ENCODE measurements around the gene KRT2. TPM values are rescaled to one million over a fixed set of nuclear protein-coding genes. Genes with fewer than 3 reads are reported as not detected.

Gene KRT2
- total and polyA plus RNA-seq, 9 of the 15 experiments (the other 6 are each of a cell fraction or from before 2014, with no cell fraction given): 0.03 to 0.69 (median 0.07) TPM; not detected in 2

DNA sequence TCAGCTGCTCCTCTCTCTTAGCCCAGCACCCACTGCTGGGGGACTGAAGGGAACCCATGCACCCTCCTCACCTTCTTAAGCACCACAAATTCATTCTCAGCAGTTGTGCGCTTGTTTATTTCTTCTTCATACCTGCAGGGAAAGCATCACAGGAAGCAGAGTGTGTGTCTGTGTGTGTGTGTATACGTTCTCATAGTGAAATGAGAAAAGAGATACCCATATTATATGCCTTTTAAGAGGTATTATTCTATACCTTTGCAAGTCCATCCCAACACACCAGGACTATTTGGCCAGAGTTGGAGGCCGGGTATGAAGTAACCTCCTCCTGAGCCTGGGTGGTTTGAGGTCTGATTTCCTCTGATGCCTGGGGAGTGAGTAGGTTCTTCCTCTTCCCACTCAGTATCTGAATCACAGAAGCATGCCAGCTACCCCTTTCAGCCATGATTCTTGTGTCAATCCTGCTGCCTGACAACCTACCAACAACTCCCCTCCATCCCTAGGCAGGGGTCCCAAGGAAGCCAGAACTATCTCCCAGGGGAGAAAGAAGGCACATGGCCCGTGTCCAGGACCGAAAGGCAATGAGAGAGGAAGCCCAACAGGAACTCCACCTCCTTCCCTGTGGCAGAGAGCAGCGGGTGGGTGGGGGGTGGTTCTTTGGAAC, 36.7 kb downstream of the KRT2 start (continued):
- no peak for TF ChIP-seq CCNT2 (IDR thresholded peaks at IDR 0.05; ENCODE audit: borderline replicate concordance, extremely low read depth, insufficient read length, low read depth, low read length)
- TF ChIP-seq, protein P1, sequence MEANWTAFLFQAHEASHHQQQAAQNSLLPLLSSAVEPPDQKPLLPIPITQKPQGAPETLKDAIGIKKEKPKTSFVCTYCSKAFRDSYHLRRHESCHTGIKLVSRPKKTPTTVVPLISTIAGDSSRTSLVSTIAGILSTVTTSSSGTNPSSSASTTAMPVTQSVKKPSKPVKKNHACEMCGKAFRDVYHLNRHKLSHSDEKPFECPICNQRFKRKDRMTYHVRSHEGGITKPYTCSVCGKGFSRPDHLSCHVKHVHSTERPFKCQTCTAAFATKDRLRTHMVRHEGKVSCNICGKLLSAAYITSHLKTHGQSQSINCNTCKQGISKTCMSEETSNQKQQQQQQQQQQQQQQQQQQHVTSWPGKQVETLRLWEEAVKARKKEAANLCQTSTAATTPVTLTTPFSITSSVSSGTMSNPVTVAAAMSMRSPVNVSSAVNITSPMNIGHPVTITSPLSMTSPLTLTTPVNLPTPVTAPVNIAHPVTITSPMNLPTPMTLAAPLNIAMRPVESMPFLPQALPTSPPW (CRISPR knock-in tag; IDR thresholded peaks at IDR 0.05): no peak
- TF ChIP-seq KAT2B (IDR thresholded peaks at IDR 0.05; ENCODE audit: low read depth, low read length): no peak
- no peak for TF ChIP-seq XRCC3 (IDR thresholded peaks at IDR 0.05)
- TF ChIP-seq ZSCAN32 (CRISPR knock-in tag; IDR thresholded peaks at IDR 0.05): no peak

DNA sequence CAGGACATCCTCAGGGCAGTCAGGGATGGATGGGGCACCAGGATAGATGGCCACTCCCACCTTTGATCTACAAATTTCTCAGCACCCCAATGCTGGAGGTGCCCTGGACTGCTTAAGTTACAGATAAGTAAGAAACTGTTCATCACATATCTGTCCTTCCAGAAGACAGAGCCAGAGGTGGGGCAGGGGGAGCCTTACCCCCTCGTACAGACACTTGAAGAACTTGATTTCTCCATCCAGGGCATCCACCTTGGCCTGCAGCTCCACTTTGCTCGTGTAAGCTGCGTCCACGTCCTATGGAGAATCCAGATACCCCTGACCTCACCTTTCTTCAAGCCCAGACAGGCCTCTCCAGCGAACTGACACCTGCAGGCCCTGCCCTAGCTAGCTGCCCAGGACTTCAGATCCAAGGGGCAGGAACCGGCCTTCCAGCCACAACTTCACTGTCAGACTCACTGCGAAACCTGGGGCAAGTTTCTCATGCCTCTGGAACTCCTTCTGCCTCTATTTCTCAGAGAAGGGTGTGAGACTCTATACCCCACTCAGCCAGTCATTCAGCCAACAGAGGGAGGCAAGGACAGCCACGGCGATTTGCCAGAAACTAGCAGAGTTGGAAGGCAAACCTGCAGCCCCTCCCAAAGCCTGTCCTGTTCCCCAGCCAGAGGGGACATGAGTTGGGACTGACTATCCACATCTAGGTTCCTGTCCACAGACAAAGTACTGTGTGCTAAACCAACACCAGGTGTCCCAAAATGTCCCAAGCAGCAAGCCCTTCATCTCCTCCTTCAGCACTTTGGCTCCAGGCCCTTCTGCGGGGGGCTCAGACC, 37.4 kb downstream of the KRT2 start:
- H3K27me3 ChIP-seq (ENCODE audit: control insufficient read depth in 2 of 2, insufficient read depth in 2 of 2, low read length in 2 of 2): peaks cover 7 to 39% of the 10 kb centered on the region in 2 experiments; a peak in 4 of 5 replicates
- no peak for FAIRE-seq
- intact Hi-C loops (cut with micrococcal nuclease): no loop called here
- H3K4me3 ChIP-seq: no peak overlapping the region
- ChIA-PET CTCF (ENCODE audit: low intra/inter-chr PET ratio) (interaction anchor here (0.5 kb wide), 1 partner anchor 440 kb away, joined by 6 read pairs; no protein-coding TSS in a partner anchor), POLR2A (no interaction called here)
- H4K20me1 ChIP-seq (replicated peaks; ENCODE audit: control insufficient read depth, insufficient read depth, low read length): 0 out of 2 replicates have a peak, but pooled peaks cover 2% of the 10 kb centered on the region
- no peaks in the 10 kb centered on the region for H3K9me1 ChIP-seq (ENCODE audit: control insufficient read depth, insufficient read depth, low read length)
- no peaks in the 10 kb centered on the region for H3K36me3 ChIP-seq (ENCODE audit: control insufficient read depth, insufficient read depth, low read length)
- 0 out of 4 replicates have a peak overlapping the region, but pooled peaks of 1 of the 2 experiments have one; percentile 26 for H3K9ac ChIP-seq (ENCODE audit: insufficient read depth in 1 of 2, low read depth in 2 of 2, low read length in 2 of 2)
- no peak overlapping the region for H3K27ac ChIP-seq (ENCODE audit: extremely low read depth, low read depth, low read length)
- H3K4me2 ChIP-seq (ENCODE audit: insufficient read depth, low read length): no peak overlapping the region
- 14% methylated on average over 10 of the region's 10 CpGs for WGBS (ENCODE audit: insufficient coverage, low coverage, missing lambda C conversion rate)
- no peak overlapping the region for H2AFZ ChIP-seq (ENCODE audit: low read depth, low read length)
- BruUV-seq (replicated peaks): no TSS peak
- in situ Hi-C loops (cut with MboI): no loop called here
- no peaks in the 10 kb centered on the region for H3K79me2 ChIP-seq (ENCODE audit: control insufficient read depth, insufficient read depth, low read length)
- DNase-seq (ENCODE audit: extremely low read depth in 1 of 4, low spot score in 3 of 4): no peak
- ATAC-seq: no peak
- H3K4me1 ChIP-seq (replicated peaks in 1 of 2; ENCODE audit: control insufficient read depth in 2 of 2, insufficient read depth in 2 of 2, low read length in 2 of 2): peaks cover 0 to 4% of the 10 kb centered on the region in 2 experiments; a peak in 3 of 5 replicates
- H3K9me3 ChIP-seq (replicated peaks; ENCODE audit: control insufficient read depth, insufficient read depth, low read depth, low read length): no peaks in the 10 kb centered on the region
- TF ChIP-seq TRIM24 (IDR thresholded peaks at IDR 0.05) (no peak), SNRNP70 (optimal IDR thresholded peaks at IDR 0.05; ENCODE audit: low read depth, low read length) (no peak), ILK (tag; IDR thresholded peaks at IDR 0.05; ENCODE audit: borderline replicate concordance, low read depth) (no peak), ZNF324 (CRISPR knock-in tag; IDR thresholded peaks at IDR 0.05) (no peak), RBM39 (optimal IDR thresholded peaks at IDR 0.05; ENCODE audit: low read depth, low read length) (no peak), YY1 (IDR thresholded peaks at IDR 0.05; ENCODE audit: borderline replicate concordance in 1 of 3, control insufficient read depth in 1 of 3, extremely low read depth in 1 of 3, insufficient read depth in 3 of 3, insufficient read length in 1 of 3, insufficient replicate concordance in 2 of 3, low read depth in 1 of 3, low read length in 2 of 3) (no peak), KHSRP (IDR thresholded peaks at IDR 0.05) (no peak), MBD2 (IDR thresholded peaks at IDR 0.05; ENCODE audit: borderline replicate concordance, low read depth) (no peak)
- TF ChIP-seq, protein P2, sequence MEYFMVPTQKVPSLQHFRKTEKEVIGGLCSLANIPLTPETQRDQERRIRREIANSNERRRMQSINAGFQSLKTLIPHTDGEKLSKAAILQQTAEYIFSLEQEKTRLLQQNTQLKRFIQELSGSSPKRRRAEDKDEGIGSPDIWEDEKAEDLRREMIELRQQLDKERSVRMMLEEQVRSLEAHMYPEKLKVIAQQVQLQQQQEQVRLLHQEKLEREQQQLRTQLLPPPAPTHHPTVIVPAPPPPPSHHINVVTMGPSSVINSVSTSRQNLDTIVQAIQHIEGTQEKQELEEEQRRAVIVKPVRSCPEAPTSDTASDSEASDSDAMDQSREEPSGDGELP (CRISPR knock-in tag; IDR thresholded peaks at IDR 0.05; ENCODE audit: borderline replicate concordance): no peak
- TF ChIP-seq, protein P3, sequence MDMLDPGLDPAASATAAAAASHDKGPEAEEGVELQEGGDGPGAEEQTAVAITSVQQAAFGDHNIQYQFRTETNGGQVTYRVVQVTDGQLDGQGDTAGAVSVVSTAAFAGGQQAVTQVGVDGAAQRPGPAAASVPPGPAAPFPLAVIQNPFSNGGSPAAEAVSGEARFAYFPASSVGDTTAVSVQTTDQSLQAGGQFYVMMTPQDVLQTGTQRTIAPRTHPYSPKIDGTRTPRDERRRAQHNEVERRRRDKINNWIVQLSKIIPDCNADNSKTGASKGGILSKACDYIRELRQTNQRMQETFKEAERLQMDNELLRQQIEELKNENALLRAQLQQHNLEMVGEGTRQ (CRISPR knock-in tag; IDR thresholded peaks at IDR 0.05): no peak

Measured in K562 (cell line).